Amniotic stem cell (primary cell): ENCODE results near the gene ZNF273.
"Not testable (repeated sequence)": the region's sequence is repeated elsewhere in the genome, so short reads cannot be mapped to it uniquely, and the experiment has no call there.

Source experiments
- DNase-seq: peaks from one replicate; lab custom pipeline; 2025; lab: John Stamatoyannopoulos, UW

The ZNF273 gene

DNA sequence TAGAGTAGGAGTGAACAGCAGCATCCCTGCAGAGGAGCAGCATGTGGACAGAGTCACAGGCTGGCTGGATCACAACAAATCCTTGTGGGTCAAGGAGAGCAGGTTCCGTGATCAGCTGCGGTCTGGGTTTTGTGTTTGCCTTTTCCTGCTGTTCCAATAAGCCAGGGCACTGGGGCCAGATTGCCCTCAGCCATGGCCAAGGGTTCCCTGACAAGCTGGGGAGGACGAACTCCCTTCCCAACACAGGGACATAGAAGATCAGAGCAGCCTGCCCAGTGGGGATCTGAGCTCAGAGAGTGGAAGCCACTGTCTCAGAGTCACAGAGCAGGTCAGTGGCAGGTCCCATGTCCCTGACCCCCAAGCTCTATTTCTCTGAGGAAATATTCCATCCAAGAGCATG, 12.8 kb upstream of the ZNF273 start:
- DNase-seq: not testable (repeated sequence)

DNA sequence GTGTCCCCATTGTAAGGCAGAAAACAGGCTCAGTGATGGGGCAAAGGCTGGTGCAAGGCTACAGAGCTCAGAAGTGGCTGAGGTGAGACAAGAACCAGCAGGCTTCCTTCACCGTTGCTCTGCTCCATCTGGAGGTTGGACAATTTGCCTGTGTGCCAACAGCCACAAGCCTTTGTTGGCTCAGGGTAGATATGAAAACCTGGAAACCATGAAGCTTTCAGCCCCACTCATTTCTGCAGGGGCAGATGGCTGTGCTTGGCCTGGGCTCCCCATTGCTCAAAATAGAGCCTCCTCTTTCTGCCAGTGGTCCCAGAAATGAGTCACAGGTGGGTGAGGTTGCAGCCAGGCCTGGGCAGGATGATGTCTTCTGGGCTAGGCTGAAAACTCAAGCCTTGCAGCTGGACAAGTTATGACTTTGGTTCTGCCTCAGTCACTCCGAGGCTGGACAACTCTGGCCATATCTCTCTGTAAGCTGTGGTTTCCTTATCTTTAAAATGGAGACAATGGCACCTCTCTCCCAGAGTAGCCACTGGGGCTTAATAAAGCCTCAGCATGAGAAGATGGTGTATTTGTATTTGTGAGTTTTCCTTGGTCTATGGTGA, 12.2 kb upstream of the ZNF273 start:
- DNase-seq: no peak

DNA sequence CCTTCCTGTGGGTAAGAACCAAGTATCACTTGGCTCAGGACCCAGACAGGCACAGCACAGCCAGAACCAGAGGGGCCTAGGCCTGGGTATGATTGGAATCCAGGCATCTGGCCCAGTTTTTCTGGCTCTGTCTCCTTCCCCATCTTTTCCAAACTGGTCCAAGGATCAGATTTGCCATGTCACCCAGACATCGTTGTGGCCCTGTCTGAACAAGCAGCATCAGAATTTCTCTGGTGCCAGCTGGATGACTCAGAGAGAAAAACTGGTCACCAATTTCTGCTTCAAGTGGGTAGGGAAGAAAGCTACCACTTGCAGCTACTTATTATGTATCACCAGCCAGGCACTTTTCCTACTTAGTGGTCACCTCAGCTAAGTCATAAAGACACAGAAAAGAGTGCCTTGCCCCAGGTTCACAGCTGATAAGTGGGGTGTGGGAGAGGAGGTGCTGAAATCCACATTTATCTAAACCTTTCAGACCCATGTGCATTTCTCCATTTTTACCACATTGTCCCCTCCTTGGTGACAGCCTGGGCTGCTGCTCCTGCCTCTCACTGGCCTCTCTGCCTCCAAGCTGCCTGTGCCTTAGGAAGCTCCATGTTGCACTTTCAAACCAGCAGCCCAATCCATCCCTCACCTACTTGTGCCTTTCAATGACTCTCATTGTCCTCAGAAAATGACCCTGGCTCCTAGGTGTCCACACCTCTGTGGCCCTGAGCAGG, 11.6 kb upstream of the ZNF273 start:
- not testable (repeated sequence) for DNase-seq

DNA sequence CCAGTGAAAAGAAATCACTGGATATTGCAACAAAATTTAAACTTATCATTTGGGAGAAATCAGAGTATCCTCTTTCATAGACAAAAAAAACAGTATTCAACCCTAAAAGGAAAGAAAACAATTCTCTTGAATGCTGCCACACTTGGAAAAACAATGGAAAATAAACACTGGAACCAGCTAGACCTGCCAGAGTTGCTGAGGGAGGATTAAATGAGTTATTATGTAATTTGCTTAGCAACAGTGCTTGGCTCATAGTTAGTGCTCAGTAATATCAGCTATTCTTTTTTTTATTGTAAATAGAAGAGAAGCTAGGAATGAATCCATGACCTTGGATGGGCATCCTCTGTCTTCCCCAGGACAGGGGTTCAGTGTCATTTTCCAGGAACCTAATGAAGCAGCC, 11.0 kb upstream of the ZNF273 start:
- DNase-seq: no peak

DNA sequence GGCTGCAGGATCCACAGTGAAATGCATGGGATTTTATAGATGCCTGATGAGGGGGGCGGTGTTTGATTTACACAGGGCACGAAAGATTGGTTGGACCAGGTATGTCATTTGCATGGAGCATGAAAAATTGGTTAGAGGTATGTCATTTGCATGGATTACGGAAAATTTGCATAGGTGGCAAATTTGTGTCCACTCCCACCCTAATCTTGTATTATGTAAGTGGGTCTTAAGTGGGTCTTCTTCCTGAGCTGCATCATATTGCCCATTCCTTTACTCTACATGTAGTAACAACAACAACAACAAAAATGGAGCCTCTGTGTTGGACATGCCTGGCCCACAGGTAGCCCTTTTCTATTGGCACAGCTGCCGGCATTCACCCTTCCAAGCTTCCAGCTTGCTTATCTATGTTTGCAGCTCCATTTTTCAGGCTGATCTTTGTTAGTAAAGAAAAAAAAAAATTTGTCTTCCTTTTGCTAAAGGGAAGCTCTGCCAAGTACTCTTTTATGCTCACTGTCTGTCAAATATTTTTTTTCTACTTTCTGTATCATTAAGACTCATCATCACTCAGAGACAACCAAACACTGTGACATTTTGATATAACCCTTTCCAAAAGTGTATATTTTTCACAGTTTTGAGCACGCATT, 10.3 kb upstream of the ZNF273 start:
- DNase-seq: no peak

DNA sequence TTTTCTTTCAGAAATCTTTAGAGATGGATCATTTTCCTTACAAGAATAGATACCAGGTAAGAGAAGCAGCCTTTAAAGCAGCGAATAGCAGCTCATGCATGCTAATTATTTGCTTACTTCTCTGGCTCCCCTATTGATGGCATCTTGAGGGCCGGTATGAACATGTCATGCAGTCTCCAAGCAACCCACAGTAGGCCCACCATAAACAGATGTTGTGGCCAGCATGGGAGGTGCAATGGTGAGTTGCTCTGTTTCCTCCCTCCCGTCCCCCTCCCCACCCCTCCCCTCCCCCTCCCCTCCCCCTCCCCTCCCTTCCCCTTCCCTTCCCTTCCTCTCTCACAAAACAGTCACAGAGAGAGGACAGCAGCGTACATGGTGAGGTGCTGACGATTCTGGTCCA, 9.7 kb upstream of the ZNF273 start:
- no peak for DNase-seq

DNA sequence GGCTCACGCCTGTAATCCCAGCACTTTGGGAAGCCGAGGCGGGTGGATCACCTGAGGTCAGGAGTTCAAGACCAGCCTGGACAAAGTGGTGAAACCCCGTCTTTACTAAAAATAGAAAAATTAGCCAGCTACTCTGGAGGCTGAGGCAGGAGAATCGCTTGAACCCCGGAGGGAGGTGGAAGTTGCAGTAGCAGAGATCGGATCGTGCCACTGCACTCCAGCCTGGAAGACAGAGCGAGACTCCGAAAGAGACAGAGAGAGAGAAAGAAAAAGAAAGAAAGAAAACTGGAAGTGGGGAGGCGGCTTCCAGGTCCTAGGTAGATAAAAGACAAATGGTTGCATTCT, 640 bp upstream of the ZNF273 start:
- DNase-seq: not testable (repeated sequence)

DNA sequence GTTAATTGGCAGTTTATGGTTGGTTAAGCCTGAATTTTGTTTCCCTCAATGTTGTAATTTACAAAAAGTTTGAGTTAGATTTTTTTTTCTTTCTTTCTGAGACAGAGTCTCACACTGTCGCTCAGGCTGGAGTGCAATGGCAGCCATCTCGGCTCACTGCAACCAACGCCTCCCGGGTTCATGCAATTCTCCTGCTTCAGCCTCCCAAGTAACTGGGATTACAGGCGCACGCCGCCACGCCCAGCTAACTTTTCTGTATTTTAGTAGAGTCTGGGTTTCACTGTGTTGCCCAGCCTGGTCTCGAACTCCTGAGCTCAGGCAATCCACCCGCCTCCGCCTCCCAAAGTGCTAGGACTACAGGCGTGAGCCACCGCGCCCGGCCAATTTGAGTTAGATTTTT, 935 bp downstream of the ZNF273 start:
- no peak for DNase-seq

DNA sequence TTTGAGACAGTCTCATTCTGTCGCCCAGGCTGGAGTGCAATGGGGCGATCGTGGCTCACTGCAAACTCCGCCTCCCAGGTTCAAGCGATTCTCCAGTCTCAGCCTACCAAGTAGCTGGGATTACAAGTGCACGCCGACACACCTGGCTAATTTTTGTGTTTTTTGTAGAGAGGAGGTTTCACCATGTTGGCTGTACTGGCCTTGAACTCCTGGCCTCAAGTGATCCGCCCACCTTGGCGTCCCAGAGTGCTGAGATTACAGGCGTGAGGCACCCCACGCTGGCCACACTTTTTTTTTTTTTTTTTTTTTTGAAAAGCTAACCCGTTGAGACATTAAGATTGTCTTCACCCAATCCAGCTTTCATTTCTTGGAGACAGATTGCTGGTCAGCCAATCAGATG, 2.1 kb downstream of the ZNF273 start:
- no peak for DNase-seq

DNA sequence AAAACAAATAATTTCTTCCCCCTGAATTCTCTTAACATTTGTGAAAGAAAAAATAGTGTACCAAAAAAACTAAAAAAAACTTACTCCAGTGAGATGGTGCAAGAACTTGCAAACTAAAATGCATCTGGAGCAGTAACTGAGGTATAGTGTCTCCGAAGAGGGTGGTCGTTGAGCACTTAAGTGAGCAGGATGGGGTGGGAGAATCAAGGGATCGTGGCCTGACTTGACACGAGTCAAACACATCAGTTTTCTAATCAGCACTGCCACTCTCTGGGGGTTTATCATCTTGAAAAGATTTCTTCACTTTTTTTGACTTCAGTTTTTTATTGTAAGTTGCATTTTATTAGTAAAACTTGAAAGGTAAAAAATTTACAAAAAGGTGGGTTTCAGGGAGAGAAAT, 2.5 kb downstream of the ZNF273 start:
- DNase-seq: no peak

DNA sequence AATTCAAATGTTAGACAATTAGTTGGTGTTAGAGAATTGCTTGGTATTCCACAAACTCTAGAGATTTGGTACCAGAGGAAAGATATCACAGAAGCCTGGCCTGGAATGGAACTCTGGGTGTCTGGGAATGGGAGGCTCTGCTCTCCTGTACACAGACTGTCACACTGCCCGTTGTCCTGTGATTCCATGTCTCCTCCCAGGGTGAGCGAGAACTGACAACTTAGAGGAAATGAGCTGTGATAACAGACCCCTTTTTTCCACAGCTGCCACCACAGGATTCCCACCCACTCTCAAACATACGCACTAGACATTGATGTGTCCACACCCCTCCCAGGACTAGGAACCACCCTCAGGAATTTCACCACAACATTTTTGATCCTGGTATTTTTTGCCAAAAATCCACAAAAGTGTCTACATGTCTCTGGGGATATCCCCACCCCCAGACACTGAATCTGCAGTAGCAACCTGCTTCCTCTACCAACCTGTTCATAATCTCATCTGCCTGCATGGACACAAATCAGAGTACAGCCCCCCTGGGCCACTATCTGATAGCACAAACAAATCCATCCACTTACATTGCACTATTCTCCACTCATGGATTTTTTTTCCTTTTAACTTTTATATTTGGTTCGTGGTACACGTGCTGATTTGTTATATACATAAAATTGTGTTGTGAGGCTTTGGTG, 4.7 kb downstream of the ZNF273 start:
- DNase-seq: no peak

DNA sequence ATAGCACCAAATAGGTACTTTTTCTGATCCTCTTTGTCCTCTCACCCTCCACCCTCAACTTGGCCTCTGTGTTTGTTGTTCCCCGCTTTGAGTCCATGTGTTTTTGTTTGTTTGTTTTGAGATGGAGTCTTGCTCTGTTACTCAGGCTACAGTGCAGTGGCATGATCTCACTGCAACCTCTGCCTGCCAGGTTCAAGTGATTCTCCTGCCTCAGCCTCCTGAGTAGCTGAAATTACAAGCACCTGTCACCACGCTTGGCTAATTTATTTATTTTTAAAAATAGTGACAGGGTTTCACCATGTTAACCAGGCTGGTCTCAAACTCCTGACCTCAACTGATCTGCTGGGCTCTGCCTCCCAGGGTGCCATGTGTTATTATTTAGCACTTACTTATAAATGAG, 5.3 kb downstream of the ZNF273 start:
- DNase-seq: no peak

DNA sequence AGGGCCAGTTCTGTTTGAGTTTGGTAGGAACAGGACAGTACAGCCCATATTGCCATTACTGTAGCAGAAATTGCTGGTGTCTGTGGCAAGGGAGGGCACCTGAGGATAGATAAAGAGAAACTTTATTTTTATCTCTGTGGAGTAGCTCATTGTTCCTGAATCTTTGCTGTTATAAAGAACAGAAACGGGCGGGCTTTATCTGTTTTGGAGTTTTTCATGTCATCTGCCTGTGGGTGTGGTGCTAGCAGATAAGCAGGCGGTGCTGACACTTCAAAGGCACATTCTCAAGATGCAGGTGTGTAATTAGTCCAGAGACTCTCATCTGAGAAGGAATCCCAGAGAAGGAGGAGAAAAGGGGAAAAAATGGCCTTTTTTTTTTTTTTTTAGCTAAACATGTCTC, 11.5 kb downstream of the ZNF273 start:
- DNase-seq: no peak

DNA sequence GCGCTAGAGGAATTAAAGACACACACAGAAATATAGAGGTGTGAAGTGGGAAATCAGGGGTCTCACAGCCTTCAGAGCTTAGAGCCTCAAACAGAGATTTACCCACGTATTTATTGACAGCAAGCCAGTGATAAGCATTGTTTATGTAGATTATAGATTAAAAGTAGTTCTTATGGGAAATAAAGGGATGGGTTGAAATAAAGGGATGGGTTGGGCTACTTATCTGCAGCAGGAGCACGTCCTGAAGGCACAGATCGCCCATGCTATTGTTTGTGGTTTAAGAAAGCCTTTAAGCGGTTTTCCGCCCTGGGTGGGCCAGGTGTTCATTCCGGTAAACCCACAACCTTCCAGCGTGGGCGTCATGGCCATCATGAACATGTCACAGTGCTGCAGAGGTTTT, 12.2 kb downstream of the ZNF273 start:
- not testable (repeated sequence) for DNase-seq

DNA sequence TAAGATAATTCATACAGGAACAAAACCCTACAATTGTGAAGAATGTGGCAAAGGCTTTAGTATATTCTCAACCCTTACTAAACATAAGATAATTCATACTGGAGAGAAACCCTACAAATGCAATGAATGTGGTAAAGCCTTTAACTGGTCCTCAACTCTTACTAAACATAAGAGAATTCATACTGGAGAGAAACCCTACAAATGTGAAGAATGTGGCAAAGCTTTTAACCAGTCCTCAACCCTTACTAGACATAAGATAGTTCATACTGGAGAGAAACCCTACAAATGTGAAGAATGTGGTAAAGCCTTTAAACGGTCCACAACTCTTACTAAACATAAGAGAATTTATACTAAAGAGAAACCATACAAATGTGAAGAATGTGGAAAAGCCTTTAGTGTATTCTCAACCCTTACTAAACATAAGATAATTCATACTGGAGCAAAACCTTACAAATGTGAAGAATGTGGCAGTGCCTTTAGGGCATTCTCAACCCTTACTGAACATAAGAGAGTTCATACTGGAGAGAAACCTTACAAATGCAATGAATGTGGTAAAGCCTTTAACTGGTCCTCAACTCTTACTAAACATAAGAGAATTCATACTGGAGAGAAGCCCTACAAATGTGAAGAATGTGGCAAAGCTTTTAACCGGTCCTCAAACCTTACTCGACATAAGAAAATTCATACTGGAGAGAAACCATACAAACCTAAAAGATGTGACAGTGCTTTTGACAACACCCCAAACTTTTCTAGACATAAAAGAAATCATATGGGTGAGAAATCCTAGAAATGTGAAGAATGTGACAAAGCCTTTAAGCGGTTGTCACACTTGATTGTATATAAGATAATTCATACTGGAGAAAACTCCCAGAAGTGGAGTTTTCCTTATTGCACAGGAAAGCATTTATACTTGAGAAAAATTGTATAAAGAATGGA, 25.4 kb downstream of the ZNF273 start:
- DNase-seq: not testable (repeated sequence)

DNA sequence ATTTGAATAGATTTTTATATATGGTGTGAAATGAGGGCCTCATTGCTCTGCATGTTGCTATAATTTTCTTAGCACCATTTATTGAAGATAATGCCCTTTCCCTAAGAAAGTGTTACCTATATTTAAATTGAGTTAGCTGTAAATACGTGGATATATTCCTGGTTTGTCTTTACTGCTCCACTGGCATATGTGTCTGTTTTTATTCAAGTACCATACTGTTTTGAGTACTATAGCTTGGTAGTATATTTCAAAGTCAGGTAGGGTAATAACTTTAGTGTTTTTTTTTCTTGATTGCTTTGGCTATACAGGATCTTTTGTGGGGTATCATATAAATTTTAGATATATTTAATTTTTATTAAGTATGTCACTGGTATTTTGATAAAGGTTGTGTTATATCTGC, 31.4 kb downstream of the ZNF273 start:
- no peak for DNase-seq

DNA sequence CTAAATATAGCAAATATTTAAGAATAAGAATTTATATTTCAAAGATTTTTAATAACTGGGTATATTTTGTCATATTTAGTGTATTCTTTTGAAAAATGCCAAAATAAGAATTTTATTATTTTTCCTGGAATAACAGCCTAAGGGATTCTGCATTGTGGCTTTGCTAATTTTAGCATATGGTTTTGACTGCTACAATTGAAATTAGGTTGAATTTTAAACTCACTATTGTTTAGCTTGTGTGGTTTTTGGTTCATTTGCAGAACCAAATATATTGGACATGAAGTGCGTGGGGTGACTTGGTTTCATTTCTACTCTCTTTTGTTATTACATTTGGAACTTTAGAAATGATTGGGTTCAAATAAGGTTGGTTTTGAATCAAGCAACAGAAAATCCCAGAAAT, 35.5 kb downstream of the ZNF273 start:
- DNase-seq: no peak

DNA sequence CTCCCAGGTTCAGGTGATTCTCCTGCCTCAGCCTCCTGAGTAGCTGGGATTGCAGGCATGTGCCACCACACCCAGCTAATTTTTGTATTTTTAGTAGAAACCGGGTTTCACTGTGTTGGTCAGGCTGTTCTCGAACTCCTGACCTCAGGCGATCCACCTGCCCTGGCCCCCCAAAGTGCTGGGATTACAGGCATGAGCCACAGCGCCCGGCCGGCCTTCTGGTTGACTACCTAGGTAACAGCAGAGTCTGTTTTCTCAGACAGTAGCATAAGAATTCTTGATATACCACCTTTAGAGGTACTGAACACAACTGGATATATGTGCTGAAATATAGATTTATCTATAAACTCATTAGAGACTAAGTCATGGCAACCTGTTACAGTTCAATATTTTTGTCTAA, 36.9 kb downstream of the ZNF273 start:
- not testable (repeated sequence) for DNase-seq

DNA sequence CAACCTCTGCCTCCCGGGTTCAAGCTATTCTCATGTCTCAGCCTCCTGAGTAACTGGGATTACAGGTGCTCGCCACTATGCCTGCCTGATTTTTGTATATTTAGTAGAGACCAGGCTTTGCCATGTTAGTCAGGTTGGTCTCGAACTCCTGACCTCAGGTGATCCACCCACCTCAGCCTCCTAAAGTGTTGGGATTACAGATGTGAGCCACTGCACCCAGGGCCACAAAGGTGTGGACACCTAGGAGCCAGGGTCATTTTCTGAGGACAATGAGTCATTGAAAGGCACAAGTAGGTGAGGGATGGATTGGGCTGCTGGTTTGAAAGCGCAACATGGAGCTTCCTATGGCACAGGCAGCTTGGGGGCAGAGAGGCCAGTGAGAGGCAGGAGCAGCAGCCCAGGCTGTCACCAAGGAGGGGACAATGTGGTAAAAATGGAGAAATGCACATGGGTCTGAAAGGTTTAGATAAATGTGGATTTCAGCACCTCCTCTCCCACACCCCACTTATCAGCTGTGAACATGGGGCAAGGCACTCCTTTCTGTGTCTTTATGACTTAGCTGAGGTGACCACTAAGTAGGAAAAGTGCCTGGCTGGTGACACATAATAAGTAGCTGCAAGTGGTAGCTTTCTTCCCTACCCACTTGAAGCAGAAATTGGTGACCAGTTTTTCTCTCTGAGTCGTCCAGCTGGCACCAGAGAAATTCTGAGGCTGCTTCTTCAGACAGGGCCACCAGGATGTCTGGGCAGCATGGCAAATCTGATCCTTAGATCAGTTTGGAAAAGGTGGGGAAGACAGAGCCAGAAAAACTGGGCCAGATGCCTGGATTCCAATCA, 41.8 kb downstream of the ZNF273 start:
- DNase-seq: not testable (repeated sequence)

DNA sequence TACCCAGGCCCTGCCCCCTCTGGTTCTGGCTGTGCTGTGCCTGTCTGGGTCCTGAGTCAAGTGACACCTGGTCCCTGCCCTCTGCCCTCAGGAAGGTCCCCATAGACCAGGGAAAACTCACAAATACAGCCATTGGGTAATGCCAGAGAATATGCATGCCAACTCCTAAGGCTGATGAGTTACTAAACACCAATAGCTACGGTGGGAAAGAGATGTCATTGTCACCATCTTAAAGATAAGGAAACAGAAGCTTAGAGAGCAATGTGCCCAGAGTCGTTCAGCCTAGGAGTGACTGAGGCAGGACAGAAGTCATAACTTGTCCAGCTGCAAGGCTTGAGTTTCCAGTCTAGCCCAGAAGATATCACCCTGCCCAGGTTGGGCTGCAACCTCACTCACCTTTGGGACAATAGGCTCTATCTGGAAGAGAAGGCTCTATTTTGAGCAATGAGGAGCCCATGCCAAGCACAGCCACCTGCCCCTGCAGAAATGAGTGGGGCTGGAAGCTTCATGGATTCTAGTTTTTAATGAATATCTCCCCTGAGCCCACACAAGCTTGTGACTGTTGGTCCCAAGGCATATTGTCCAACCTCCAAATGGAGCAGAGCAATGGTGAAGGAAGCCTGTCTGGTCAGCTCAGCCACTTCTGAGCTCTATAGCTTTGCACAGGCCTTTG, 42.6 kb downstream of the ZNF273 start:
- no peak for DNase-seq
